GM18873 (cell line): ENCODE results near the gene KEL.

Experiments
- ATAC-seq: cut with Tn5 transposase; IDR thresholded peaks from one replicate; pipeline ENCODE4 v1.9.1; 2021; ENCODE audit warnings: mild to moderate bottlenecking, moderate library complexity, moderate number of reproducible peaks; ENCODE audit not compliant: unreplicated experiment, low FRiP score

Gene KEL

GRCh38 chr7:142904128-142904527, 58.0 kb downstream of the KEL start:
- ATAC-seq = no peak

GRCh38 chr7:142901426-142902259, 60.5 kb downstream of the KEL start:
- no peak for ATAC-seq

- no peak for ATAC-seq
Observed at GRCh38 chr7:142899661-142900060, 62.5 kb downstream of the KEL start.

- no peak for ATAC-seq
Observed at GRCh38 chr7:142898377-142899170, 63.6 kb downstream of the KEL start.

GRCh38 chr7:142897691-142898090, 64.5 kb downstream of the KEL start:
- no peak for ATAC-seq

GRCh38 chr7:142896741-142897379, 65.3 kb downstream of the KEL start:
- no peak for ATAC-seq

GRCh38 chr7:142896151-142896550, 66.0 kb downstream of the KEL start:
- ATAC-seq = no peak

GRCh38 chr7:142894985-142895593, 67.1 kb downstream of the KEL start:
- ATAC-seq = no peak

- ATAC-seq = no peak
Observed at GRCh38 chr7:142894112-142894984, 67.8 kb downstream of the KEL start.

- no peak for ATAC-seq
Observed at GRCh38 chr7:142892951-142893350, 69.2 kb downstream of the KEL start.

- ATAC-seq = no peak
Observed at GRCh38 chr7:142891490-142892082, 70.6 kb downstream of the KEL start.
